ENCODE measurements around the gene KLK10.

KLK10 gene

DNA sequence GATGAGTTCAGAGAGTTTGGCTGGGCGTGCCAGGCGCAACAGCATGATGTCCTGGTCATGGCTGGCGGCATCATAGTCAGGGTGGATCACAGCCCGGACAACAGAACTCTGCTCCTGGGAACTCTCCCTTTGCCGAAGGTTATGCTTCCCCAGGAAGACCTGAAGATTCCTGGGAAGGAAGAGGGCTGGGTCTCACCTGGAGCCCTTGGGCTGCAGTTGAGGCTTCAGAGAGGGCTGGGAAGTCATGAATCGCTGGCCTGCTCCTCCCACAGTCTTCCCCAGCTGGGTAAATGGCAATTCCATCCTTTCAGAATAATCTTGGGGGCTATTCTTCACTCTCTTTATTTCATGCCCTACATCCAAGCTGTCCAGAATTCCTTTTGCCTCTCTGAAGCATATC is 56.1 kb downstream of the KLK10 start:
- no peak for DNase-seq
